IMR-90 (cell line): ENCODE data around the gene EPHB1.
"Not testable (repeated sequence)": the region's sequence is repeated elsewhere in the genome, so short reads cannot be mapped to it uniquely, and the experiment has no call there.

Experiments
- CEBPB ChIP-seq: IDR thresholded peaks from 2 replicates; pipeline ENCODE4 v1.6.1; 2012; ENCODE audit warnings: low read depth, low read length, improper control_type of control experiment
- MAZ ChIP-seq: IDR thresholded peaks from 2 replicates; pipeline ENCODE4 v1.6.1; 2012; ENCODE audit warnings: low read depth, mild to moderate bottlenecking, low read length, improper control_type of control experiment, moderate library complexity, borderline replicate concordance
- POLR2A ChIP-seq: IDR thresholded peaks from 2 replicates; pipeline ENCODE4 v1.6.1; 2012; ENCODE audit warnings: mild to moderate bottlenecking, low read depth, low read length
- TF ChIP-seq, protein P1 (sequence below): conservative IDR thresholded peaks from 2 replicates; pipeline ENCODE4 v1.5.1; 2012; ENCODE audit warnings: mild to moderate bottlenecking, low read depth, low read length, improper control_type of control experiment

GRCh38 chr3:134971907-134972306 is 176.8 kb downstream of the EPHB1 start:
- TF ChIP-seq, protein P1, sequence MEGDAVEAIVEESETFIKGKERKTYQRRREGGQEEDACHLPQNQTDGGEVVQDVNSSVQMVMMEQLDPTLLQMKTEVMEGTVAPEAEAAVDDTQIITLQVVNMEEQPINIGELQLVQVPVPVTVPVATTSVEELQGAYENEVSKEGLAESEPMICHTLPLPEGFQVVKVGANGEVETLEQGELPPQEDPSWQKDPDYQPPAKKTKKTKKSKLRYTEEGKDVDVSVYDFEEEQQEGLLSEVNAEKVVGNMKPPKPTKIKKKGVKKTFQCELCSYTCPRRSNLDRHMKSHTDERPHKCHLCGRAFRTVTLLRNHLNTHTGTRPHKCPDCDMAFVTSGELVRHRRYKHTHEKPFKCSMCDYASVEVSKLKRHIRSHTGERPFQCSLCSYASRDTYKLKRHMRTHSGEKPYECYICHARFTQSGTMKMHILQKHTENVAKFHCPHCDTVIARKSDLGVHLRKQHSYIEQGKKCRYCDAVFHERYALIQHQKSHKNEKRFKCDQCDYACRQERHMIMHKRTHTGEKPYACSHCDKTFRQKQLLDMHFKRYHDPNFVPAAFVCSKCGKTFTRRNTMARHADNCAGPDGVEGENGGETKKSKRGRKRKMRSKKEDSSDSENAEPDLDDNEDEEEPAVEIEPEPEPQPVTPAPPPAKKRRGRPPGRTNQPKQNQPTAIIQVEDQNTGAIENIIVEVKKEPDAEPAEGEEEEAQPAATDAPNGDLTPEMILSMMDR, result not testable (repeated sequence)
- not testable (repeated sequence) for TF ChIP-seq POLR2A, CEBPB, MAZ
